ENCODE data around the gene DMD.
A peak's percentile ranks its signal among the peaks of the same experiment; 100 is the strongest.

DNA sequence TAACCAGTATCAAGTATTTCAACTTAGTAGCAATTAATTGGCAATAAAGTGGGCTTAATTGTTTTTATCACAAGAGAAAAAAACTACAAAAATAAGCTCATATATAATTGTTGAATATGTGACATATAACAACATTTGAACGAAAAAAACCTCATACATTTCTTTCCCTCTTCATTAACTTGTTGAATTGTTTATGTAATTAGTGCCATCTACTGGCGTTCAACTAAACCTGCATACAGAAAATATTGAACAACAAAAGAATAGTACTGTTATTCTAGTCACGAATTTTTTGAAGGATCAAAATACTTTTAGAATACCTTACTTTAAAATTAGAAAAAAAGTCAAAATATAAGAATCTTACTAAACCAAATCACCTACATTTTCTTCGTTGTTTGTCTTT lies 1553.0 kb downstream of the DMD start:
- TF ChIP-seq, protein P1, sequence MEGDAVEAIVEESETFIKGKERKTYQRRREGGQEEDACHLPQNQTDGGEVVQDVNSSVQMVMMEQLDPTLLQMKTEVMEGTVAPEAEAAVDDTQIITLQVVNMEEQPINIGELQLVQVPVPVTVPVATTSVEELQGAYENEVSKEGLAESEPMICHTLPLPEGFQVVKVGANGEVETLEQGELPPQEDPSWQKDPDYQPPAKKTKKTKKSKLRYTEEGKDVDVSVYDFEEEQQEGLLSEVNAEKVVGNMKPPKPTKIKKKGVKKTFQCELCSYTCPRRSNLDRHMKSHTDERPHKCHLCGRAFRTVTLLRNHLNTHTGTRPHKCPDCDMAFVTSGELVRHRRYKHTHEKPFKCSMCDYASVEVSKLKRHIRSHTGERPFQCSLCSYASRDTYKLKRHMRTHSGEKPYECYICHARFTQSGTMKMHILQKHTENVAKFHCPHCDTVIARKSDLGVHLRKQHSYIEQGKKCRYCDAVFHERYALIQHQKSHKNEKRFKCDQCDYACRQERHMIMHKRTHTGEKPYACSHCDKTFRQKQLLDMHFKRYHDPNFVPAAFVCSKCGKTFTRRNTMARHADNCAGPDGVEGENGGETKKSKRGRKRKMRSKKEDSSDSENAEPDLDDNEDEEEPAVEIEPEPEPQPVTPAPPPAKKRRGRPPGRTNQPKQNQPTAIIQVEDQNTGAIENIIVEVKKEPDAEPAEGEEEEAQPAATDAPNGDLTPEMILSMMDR (IDR thresholded peaks at IDR 0.05): peak; percentile 46
- TF ChIP-seq CEBPB (IDR thresholded peaks at IDR 0.05) (no peak), MYC (IDR thresholded peaks at IDR 0.05; ENCODE audit: borderline replicate concordance, low read length) (no peak), JUN (IDR thresholded peaks at IDR 0.05) (no peak), CHD2 (IDR thresholded peaks at IDR 0.05; ENCODE audit: low read length, partially characterized antibody) (no peak), NR3C1 (IDR thresholded peaks at IDR 0.05) (no peak), PHF8 (IDR thresholded peaks at IDR 0.05; ENCODE audit: borderline replicate concordance, low read depth) (no peak)
- TF ChIP-seq, protein P2, sequence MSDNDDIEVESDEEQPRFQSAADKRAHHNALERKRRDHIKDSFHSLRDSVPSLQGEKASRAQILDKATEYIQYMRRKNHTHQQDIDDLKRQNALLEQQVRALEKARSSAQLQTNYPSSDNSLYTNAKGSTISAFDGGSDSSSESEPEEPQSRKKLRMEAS (IDR thresholded peaks at IDR 0.05): no peak
- TF ChIP-seq, protein P3, sequence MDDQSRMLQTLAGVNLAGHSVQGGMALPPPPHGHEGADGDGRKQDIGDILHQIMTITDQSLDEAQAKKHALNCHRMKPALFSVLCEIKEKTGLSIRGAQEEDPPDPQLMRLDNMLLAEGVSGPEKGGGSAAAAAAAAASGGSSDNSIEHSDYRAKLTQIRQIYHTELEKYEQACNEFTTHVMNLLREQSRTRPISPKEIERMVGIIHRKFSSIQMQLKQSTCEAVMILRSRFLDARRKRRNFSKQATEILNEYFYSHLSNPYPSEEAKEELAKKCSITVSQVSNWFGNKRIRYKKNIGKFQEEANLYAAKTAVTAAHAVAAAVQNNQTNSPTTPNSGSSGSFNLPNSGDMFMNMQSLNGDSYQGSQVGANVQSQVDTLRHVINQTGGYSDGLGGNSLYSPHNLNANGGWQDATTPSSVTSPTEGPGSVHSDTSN (IDR thresholded peaks at IDR 0.05): no peak
- TF ChIP-seq, protein P4, sequence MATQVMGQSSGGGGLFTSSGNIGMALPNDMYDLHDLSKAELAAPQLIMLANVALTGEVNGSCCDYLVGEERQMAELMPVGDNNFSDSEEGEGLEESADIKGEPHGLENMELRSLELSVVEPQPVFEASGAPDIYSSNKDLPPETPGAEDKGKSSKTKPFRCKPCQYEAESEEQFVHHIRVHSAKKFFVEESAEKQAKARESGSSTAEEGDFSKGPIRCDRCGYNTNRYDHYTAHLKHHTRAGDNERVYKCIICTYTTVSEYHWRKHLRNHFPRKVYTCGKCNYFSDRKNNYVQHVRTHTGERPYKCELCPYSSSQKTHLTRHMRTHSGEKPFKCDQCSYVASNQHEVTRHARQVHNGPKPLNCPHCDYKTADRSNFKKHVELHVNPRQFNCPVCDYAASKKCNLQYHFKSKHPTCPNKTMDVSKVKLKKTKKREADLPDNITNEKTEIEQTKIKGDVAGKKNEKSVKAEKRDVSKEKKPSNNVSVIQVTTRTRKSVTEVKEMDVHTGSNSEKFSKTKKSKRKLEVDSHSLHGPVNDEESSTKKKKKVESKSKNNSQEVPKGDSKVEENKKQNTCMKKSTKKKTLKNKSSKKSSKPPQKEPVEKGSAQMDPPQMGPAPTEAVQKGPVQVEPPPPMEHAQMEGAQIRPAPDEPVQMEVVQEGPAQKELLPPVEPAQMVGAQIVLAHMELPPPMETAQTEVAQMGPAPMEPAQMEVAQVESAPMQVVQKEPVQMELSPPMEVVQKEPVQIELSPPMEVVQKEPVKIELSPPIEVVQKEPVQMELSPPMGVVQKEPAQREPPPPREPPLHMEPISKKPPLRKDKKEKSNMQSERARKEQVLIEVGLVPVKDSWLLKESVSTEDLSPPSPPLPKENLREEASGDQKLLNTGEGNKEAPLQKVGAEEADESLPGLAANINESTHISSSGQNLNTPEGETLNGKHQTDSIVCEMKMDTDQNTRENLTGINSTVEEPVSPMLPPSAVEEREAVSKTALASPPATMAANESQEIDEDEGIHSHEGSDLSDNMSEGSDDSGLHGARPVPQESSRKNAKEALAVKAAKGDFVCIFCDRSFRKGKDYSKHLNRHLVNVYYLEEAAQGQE (IDR thresholded peaks at IDR 0.05): no peak

Data from A549 (cell line).